Fibroblast of the aortic adventitia (primary cell): Measurements from ENCODE around the gene PNCK. TPM values are rescaled to one million over a fixed set of nuclear protein-coding genes. Genes with fewer than 3 reads are reported as not detected.

Experiments
- DNase-seq: peaks from one replicate; pipeline ENCODE4 v3.0.0-alpha.2; 2010; ENCODE audit warnings: low read depth
- H3K4me3 ChIP-seq: 2 replicates; pipeline ENCODE4 v1.5.1; 2011; ENCODE audit warnings: low read depth, mild to moderate bottlenecking, control low read depth, low read length, moderate library complexity
- total RNA-seq: library from RNA; depleted of rRNA; stranded (reverse); fragments of >200 nt; gene quantifications from 2 replicates; pipeline ENCODE4 v1.2.3, GENCODE V29; 2012; ENCODE audit warnings: low replicate concordance
- TF ChIP-seq, protein P1 (sequence below): IDR thresholded peaks from 2 replicates; pipeline ENCODE4 v1.5.1; 2011; ENCODE audit warnings: mild to moderate bottlenecking, low read length, control low read depth, inconsistent platforms; ENCODE audit not compliant: insufficient read depth

Gene PNCK
- total RNA-seq, 1 donor: not detected

DNA sequence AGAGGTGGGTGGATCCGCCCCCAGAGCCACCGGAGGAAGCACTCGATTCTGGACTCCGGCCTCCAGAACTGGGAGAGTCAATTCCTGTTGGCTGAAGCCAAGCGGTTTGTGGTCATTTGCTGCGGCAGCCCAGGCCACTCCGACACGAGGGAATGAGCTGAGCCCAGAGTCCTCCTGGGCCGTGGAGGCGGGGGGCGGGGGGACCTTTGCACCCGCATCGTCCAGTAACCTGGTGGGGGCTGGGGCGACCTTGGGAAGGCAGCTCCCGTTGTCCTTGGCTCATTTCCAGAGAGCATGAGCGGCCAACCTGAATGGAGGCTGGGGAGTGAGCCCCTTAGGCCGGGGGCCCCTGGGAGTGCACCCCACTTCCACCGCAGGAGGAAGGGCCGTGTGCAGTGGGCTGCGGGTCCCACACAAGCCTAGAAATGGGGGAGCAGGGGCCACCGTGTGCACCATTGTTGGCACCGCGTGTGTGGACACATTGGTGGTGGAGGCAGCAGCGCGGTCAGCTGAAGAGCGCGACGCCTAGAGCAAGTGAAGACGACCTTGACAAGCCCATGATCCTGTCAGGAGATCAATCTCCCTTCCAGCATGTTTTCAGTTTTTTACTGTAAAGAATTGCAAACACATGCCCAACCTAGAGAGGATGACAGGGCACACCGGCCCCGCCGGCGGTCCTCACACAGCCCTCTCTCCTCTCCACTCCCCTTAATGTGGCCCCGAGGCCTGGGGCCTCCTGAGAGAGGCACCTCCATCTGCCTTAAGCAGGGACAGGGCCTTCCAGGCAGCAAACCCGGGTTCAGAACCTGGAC is 46.5 kb downstream of the PNCK start:
- H3K4me3 ChIP-seq: no peak overlapping the region
- TF ChIP-seq, protein P1, sequence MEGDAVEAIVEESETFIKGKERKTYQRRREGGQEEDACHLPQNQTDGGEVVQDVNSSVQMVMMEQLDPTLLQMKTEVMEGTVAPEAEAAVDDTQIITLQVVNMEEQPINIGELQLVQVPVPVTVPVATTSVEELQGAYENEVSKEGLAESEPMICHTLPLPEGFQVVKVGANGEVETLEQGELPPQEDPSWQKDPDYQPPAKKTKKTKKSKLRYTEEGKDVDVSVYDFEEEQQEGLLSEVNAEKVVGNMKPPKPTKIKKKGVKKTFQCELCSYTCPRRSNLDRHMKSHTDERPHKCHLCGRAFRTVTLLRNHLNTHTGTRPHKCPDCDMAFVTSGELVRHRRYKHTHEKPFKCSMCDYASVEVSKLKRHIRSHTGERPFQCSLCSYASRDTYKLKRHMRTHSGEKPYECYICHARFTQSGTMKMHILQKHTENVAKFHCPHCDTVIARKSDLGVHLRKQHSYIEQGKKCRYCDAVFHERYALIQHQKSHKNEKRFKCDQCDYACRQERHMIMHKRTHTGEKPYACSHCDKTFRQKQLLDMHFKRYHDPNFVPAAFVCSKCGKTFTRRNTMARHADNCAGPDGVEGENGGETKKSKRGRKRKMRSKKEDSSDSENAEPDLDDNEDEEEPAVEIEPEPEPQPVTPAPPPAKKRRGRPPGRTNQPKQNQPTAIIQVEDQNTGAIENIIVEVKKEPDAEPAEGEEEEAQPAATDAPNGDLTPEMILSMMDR: no peak
- DNase-seq: no peak

- TF ChIP-seq, protein P1: no peak
- H3K4me3 ChIP-seq: no peak overlapping the region
- DNase-seq: no peak
Observed at GRCh38 chrX:153626025-153626633, 47.5 kb downstream of the PNCK start.

DNA sequence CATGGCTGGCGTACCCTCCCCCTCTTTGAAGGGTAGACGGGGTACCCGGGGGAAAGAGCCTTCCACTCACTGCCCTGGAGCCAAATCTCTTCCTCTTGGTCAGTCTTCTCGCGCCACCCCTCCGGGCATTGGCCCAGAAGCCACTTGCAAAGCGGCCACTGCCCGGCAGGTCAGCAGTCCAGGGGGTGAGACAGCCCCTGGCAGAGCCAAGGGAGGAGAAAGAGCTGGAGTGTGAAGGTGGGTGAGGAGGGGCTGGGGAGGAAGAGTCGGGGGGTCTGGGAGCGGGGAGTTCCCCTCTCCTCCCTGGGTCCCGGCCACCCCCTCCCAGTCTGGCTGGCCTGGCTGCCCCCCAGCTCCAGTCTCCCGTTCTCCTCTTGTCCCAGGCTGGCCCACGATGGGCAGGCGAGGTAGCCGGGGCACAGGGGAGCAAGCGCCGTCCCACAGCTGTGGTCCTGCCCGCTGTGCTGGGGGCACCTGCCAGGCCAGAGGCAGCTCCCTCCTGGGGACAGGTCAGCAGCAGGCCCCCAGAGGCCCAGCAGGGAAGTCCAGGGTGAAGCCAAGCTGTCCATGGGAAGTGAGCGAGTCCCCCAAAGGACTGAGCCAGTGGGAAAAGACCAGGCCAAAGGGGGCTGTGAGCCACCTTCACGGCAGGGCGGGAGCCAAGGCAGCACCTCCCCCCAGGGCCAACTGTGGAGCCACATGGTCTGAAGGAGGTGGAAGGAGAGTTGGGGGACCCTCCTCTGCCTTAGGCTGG is 48.2 kb downstream of the PNCK start:
- TF ChIP-seq, protein P1: no peak
- H3K4me3 ChIP-seq: no peak overlapping the region
- no peak for DNase-seq

- no peak for DNase-seq
- no peak overlapping the region for H3K4me3 ChIP-seq
- TF ChIP-seq, protein P1: no peak
Observed at GRCh38 chrX:153624196-153625091, 49.2 kb downstream of the PNCK start.

DNA sequence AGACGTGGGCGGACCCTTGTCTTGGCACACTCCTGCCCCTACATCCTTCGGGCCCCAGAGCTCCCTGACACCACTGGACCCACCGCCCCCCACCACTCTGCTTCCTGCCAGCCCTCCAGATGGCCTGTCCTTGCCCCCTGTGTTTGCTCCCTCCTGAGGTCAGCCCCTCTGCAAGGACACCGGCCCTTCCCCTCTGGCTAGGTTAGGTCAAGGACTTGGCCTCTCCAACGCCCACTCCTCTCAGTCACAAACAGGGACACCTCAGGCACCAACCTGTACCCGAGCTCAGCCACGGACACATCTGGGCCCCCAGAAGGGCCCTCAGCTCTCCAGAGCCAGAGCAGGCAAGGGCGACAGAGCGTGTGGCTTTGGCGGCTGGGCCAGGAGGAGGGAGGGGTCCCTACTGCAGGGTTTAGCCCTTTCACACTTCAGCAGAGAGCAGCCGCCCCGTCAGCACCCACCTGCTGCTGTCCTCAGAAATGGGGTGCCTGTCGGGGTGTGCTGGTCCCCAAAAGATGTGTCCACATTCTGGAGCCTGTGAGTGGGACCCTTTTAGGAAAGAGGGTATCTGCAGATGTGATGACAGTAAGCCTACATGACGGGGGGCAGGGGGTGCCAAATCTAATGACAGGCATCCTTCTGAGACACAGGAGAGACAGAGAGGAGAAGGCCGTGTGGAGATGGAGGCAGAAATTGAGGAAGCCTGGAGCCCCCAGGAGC is 50.1 kb downstream of the PNCK start:
- no peak for DNase-seq
- no peak overlapping the region for H3K4me3 ChIP-seq
- TF ChIP-seq, protein P1: no peak
